H1 (cell line): ENCODE measurements around the gene ZNF148. TPM values are rescaled to one million over a fixed set of nuclear protein-coding genes. Genes with fewer than 3 reads are reported as not detected.

Experiments used
- CHD7 ChIP-seq: fragments of 300-600 bp; sonication (generic); IDR thresholded peaks from 2 replicates; pipeline ENCODE4 v1.7.1; 2012; ENCODE audit warnings: low read length, moderate library complexity, mild to moderate bottlenecking, inconsistent platforms; ENCODE audit not compliant: insufficient replicate concordance
- EZH2 ChIP-seq: fragments of 200-600 bp; sonication (generic); IDR thresholded peaks from 2 replicates; pipeline ENCODE4 v1.7.1; 2012; ENCODE audit warnings: low read depth, mild to moderate bottlenecking, moderate library complexity, low read length, inconsistent platforms; ENCODE audit not compliant: severe bottlenecking
- GABPA ChIP-seq: IDR thresholded peaks from 2 replicates; pipeline ENCODE4 v1.6.1; 2011; ENCODE audit warnings: mild to moderate bottlenecking, low read length, moderate library complexity, borderline replicate concordance; ENCODE audit not compliant: insufficient read depth
- POU5F1 ChIP-seq: IDR thresholded peaks from 2 replicates; pipeline ENCODE4 v1.6.1; 2011; ENCODE audit warnings: low read depth, mild to moderate bottlenecking, low read length, moderate library complexity
- SIN3A ChIP-seq, 2 experiments: IDR thresholded peaks in 1 of 2; conservative IDR thresholded peaks in 1 of 2; 2 replicates each; pipeline ENCODE4 v1.6.1; 2011 to 2012; ENCODE audit warnings: low read length in 2 of 2, improper control_type of control experiment in 1 of 2, low read depth in 1 of 2, mild to moderate bottlenecking in 1 of 2
- SP1 ChIP-seq: IDR thresholded peaks from 2 replicates; pipeline ENCODE4 v1.6.1; 2011; ENCODE audit warnings: low read depth, low read length
- SP2 ChIP-seq: IDR thresholded peaks from 2 replicates; pipeline ENCODE4 v1.6.1; 2012; ENCODE audit warnings: mild to moderate bottlenecking, low read length, inconsistent platforms
- polyA plus RNA-seq, 7 experiments: library from polyadenylated mRNA; depleted of rRNA in 3 of 7; stranded (reverse) in 5 of 7; unstranded in 2 of 7; fragments of >200 nt in 5 of 7; fragments of 200-250 nt in 2 of 7; gene quantifications; 1 replicate in 5 of 7; 2 replicates in 1 of 7; 4 replicates in 1 of 7; pipeline versions ENCODE4 v1.2.1 to v1.2.3, GENCODE V29; 2011 to 2013; ENCODE audit warnings: missing spikeins in 2 of 7, mixed read lengths in 2 of 7
- total RNA-seq: library from RNA; stranded (reverse); fragmentation: NEBNext Ultra II Directional; extraction: Animal tissue kit (Norgen Biotek cat#: 25700); gene quantifications from 2 replicates; pipeline ENCODE4 v1.2.1, GENCODE V29; 2021

ZNF148 gene
- total and polyA plus RNA-seq, 2 of the 8 experiments (the other 6 are each of a cell fraction or from before 2014, with no cell fraction given), result 3.7 to 22.6 TPM

GRCh38 chr3:125382298-125382697, 7.2 kb upstream of the ZNF148 start (continued):
- TF ChIP-seq CHD7 (no peak), SIN3A (conservative IDR thresholded peaks at IDR 0.05 in 1 of 2, IDR thresholded peaks at IDR 0.05 in 1 of 2; ENCODE audit: low read depth in 1 of 2, low read length in 2 of 2) (no peak), GABPA (no peak), EZH2 (no peak), SP2 (no peak), POU5F1 (no peak), SP1 (no peak)
